GM19193 (cell line): ENCODE data around the gene DIS3L.

Experiments
- POLR2A ChIP-seq: IDR thresholded peaks from 4 replicates; pipeline ENCODE4 v1.6.1; 2011; ENCODE audit not compliant: insufficient read depth, insufficient read length; ENCODE audit errors: extremely low read depth

Gene DIS3L

DNA sequence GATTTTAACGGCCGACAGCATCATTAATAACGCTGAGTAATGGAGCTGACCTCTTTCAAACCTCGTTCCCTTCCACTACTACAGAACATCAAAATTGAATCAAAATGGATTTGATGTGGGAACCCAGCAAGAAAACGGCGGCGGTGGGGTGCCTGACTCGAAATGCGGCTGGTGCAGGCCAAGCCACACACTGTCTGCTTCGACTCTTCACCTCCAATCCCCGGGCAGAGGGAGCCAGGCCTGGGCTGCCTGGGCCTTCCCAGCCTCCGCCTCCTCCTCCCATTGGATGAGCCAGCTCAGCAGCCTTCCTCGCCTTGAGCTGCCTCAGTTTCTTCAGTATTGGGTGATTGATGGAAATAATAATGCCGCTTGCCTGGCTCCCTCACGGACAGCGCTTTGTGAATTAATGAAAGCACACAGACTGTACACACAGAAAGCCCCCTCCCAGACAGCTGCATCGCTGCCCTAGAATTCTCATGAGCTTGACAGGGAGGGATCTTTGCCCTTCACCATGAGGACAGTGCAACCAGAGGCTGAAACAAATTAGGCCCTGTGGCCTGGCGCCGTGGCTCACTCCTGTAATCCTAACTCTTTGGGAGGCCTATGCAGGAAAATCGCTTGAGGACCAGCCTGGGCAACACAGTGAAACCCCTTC is 28.4 kb upstream of the DIS3L start:
- TF ChIP-seq POLR2A: no peak

DNA sequence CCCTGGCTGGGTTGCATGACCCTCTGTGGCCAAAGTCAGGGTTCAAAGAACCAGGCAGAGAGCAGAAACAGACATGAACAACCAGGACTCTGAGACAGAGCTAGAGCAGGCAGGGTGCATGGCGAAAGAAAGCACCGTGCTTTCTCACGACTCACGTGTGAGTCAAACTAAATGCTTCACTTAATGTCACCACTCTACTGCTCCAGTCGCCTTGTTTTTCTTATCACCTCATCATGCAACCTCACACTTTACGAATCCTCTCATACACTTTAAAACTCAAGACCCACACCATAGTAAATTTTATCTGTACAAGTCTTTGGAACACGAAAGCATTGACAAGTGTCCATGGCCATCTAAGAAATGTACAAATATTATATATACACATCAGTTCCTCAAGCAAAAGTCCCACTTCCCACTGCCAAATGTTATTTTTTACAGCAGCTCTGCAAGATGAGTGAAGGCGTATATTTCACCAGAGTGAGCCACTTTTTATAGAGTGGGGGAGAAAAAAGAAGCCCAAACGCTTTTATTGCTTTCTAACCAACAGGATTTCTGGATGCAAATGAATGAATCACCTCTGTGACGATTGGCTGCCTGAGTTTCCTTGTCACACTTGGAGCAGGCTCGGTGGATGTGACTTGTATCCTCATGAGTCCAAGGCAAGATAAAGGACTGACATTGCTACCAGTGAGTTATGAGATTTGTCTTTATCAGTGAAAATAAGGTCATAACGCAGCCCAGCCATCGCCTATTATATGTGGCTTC is 23.9 kb upstream of the DIS3L start:
- no peak for TF ChIP-seq POLR2A

DNA sequence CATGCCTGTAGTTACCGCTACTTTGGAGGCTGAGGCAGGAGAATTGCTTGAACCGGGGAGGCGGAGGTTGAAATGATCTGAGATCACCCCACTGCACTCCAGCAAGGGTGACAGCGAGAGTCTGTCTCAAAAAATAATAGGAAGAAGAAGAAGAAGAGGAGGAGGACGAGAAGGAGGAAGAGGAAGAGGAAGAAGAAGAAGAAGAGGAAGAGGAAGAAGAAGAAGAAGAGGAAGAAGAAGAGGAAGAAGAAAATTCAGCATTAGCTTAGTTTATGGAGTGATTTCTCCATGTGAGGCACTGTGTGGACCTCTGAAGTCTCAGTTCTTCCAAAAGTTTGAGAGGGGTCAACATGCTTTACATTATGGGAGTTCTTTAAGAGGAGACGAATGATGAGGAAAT is 22.4 kb upstream of the DIS3L start:
- no peak for TF ChIP-seq POLR2A

DNA sequence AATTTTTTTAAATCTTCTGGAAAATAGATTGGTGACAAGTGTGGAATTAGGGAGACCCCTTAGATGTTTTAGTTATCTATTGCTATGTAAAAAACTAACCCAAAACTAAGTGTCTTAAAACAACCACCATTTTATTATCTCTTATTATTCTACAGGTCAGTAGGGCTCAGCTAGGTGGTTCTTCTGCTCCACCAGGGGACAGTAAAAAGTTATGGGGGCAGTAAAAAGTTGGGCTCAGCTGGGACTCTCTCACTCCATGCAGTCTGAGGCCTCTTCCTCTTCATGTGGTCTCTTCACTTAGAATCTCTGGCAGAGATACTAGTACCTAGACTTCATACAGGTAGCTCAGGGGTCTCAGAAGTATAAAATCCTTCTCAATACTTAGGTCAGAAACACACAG is 18.0 kb upstream of the DIS3L start:
- TF ChIP-seq POLR2A: no peak

DNA sequence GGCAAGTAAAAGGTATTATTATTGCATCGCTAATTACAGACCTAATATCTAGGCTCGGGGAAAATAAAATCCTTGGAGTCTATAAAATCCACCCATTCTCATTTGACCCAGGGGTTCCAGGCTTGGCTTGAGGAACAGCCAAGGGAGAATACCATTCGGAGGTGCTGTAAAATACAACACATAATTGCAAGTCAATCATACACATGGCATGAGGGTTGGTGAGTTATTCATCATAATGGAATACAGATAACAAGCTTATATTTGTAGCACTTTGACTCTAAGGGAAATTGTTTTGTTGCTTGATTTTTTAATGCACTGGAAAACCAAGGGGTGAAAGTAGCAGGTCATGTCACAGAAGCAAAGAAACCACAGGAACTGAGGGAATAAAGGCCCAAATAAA is 16.8 kb upstream of the DIS3L start:
- no peak for TF ChIP-seq POLR2A

DNA sequence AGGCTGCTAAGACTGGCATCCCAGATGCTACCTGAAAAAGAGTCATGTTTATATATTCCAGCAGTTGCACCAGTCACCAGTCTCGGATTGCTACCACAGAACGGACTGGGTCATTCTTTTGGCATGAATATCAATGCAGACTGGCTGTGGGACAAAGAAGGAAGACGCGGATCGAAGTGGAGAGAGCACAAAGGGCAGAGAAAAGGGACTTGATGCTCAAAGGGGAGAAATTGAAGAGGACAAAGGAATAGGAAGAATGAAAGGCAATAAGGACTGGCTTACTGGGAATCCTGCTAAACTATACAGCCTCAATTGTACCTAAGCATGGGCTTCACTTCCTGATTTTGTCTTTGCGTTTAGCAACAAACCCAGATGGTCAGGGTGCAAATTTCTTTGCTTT is 15.3 kb upstream of the DIS3L start:
- TF ChIP-seq POLR2A: no peak

DNA sequence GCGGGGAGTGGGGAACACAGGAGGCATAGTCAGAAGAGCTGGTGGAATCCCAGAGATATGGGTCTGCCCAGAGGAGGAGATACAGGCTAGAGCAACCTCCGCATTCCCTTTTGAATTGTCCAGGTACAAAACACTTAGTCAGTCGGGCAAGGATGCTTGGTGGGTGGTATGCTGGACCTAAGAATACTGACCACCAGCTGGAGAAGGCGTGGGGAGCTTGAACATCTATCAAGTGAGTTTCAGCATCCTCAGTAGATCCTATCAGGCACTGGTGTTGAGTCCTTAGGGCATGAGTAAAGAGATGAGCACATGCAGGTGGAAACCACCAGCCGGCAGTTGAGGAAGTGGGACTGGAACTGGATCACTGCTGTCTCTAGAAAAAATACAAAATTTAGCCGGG is 14.7 kb upstream of the DIS3L start:
- no peak for TF ChIP-seq POLR2A

DNA sequence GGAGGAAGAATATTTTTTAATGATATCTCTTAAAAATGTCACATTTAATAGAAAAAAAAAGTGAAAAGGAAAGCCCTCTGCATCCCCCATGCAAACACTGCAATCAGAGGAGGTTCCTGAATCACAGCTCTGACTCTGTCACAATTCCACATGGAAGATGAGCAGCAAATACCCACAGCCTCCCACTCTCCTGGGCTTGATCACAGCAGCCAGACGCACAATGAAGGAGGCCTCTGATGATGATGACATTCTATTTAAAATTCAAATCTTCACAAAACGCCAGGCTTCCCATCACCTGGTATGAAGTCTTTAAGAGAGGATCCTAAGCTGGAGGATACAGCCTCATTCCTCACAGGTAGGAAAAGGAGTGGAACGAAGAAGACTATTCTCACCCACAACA is 9.1 kb upstream of the DIS3L start:
- no peak for TF ChIP-seq POLR2A

DNA sequence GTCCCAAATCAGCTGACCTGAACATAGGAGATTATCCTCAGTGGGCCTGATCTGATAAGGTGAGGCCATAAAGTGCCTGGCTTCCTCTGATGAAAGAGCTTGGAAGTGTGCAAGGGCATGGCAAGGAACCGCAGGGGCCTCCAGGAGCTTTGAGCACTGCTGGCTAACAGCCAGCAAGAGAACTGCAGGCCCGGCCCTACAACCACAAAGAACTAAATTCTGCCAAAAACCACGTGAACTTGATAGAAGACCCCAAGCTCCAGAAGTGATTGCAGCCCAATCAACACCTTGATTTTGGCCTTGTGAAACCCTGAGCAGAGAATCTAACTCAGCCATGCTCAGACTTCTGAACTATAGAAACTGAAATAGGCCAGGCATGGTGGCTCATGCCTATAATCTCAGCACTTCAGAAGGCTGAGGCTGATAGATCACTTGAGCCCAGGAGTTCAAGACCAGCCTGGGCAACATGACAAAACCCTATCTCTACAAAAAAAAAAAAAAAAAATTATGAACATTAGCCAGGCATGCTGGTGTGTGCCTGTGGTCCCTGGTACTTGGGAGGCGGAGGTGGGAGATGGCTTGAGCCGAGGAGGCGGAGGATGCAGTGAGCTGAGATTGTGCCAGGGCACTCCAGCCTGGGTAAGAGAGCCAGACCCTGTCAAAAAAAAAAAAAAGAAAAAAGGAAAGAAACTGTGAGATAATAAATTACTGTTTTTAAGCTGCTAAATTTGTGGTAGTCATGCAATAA is 7.7 kb upstream of the DIS3L start:
- no peak for TF ChIP-seq POLR2A

DNA sequence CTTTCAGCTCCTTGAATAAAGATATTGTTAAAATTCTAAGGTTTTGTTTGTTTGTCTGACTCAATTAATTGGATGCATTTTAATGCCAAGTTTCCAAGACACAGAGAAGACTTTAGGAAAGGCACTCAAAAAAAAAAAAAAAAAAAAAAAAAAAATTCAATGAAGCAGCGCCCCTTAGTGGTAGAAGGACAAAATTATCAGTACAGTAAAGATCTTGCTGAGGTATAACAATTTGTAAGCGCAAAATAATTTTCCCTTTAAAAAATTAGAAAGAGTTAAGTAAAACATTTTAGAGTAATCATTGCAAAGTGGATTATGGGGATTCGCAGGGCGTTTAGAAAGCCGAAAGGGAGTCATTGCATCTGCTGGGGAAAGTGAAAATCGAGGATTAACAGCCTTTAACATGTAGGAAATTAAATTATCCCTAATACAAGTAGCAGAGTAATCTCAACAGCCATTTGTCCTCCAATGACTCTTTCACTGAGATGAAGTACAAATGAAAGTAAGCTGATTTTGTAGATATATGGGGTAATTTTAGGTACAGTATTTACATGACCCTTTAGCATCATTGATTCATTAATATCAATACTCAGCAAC is 5.8 kb upstream of the DIS3L start:
- TF ChIP-seq POLR2A: no peak

DNA sequence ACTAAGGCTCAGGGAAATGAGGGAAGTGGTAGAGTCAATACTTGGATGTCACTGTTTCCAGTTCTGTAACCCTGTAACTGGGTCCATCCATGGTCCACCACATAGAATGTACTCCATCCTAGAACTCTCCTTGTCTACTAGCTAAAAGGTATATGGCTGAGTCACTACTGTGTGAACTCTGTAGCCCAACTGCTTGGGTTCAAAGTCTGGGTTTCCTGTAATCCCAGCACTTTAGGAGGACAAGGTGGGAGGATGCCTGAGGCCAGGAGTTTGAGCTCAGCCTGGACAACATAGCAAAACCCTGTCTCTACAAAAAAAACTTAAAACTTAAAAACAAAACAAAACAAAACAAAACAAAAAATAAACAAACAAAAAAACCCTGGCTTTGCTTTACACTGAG is 5.3 kb upstream of the DIS3L start:
- TF ChIP-seq POLR2A: no peak

DNA sequence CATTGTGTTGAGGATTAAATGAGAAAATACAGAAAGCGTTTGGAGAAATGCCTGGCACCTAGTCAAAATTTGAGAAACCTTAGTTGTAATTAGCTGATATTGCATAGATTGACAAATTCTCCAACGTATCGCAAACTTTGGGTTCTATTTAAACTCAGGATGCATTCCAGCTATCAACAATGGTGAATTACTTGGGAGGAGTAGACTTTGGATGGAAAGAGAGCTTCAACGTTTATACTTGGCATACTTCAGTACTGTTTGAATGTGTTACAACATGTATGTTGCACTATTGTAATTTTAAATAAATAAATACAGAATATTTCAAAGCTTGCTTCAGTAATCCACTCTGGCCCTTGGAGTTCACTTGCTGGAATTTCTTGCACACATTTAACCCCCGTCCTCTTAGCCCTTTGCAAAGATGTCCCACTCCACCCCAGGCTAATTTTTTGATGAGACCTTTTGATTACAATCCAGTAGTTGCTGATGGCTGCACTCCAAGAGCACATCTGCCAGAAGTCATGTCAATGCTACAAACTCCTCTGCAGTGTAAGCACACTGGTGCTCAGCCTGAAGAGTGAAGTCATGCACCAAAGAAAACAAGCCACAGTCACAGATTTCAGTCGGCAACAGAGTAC is 4.7 kb upstream of the DIS3L start:
- TF ChIP-seq POLR2A: no peak

DNA sequence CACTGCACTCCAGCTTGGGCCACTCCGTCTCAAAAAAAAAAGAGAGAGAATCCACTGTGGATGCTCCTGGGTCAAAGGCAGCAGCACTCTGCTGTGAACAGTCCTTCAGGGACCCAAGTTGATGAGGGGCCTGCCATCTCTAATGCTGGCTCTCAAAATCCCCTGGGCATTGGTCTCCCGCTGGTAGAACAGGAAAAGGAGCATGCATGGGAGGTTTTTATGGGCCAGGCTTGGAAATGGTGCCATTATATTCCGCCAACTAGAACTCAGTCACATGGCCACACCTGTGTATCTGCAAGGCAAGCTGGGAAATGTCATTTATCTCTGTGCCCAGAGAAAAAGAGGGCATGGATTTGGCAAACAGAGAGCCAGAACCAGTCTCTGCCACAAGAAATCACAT is 3.4 kb upstream of the DIS3L start:
- TF ChIP-seq POLR2A: no peak

DNA sequence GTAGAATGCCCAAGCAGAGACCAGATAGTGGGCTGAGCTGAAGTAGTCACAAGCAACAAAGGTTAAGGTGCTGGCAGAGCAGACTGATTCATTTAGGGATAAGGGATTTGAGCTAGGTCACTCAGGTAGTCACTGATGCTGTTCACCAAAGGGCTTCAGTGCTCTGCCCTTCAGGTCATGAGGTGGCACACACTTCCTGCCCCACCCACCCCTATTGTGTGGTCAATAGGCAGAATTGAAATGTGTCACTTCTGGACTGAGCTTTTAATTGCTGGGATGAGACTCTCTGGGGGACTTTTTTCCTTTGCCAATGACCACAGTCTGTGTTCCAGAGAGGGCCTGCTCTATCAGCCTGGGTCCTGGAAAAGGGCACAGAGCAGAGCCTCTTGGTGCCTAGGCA is 2.9 kb upstream of the DIS3L start:
- TF ChIP-seq POLR2A: no peak
